Testis (tissue), 2 donors: ENCODE measurements around the gene GPC6.

Source experiments
- POLR2A ChIP-seq: fragments of 450-650 bp; IDR thresholded peaks from one replicate; pipeline ENCODE4 v1.6.1; 2017; ENCODE audit warnings: antibody characterized with exemption, mild to moderate bottlenecking, moderate library complexity
- TF ChIP-seq, protein P1 (sequence below), 3 experiments: fragments of 450-650 bp in 2 of 3; fragments of 200-600 bp in 1 of 3; sonication (generic) in 1 of 3; IDR thresholded peaks; one replicate each; pipeline ENCODE4 v1.5.1; 2016 to 2019; ENCODE audit warnings: antibody characterized with exemption in 3 of 3, mild to moderate bottlenecking in 2 of 3, moderate library complexity in 1 of 3

DNA sequence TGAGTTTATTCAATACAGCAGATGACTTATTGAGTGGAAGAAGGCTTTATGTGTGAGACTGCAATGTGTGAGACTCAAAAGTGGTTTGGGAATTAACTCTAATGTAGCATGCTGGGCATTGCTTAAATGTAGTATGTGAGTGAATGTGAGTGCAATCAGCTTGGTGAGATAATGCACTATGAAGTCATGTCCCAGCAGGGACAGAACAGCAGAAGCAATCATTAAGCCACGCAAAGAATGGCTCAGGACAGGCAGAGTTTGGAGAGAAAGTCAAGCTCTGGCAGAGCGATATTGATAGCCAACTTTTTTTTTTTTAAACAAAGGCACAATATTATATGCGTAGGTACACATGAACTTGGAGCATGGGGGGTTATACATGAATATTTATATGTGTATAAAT lies 597.7 kb downstream of the GPC6 start:
- TF ChIP-seq POLR2A: no peak
- TF ChIP-seq, protein P1, sequence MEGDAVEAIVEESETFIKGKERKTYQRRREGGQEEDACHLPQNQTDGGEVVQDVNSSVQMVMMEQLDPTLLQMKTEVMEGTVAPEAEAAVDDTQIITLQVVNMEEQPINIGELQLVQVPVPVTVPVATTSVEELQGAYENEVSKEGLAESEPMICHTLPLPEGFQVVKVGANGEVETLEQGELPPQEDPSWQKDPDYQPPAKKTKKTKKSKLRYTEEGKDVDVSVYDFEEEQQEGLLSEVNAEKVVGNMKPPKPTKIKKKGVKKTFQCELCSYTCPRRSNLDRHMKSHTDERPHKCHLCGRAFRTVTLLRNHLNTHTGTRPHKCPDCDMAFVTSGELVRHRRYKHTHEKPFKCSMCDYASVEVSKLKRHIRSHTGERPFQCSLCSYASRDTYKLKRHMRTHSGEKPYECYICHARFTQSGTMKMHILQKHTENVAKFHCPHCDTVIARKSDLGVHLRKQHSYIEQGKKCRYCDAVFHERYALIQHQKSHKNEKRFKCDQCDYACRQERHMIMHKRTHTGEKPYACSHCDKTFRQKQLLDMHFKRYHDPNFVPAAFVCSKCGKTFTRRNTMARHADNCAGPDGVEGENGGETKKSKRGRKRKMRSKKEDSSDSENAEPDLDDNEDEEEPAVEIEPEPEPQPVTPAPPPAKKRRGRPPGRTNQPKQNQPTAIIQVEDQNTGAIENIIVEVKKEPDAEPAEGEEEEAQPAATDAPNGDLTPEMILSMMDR (IDR thresholded peaks at IDR 0.05): no peak
